HG02885 (cell line): ENCODE data around the gene EIF4G2.
A peak's percentile ranks its signal among the peaks of the same experiment; 100 is the strongest.

Experiments
- ATAC-seq: cut with Tn5 transposase; IDR thresholded peaks from one replicate; pipeline ENCODE4 v1.9.1; 2021; ENCODE audit warnings: mild to moderate bottlenecking; ENCODE audit not compliant: unreplicated experiment, poor library complexity

EIF4G2 gene

GRCh38 chr11:10777806-10778205 lies 30.9 kb downstream of the EIF4G2 start:
- no peak for ATAC-seq

GRCh38 chr11:10777393-10777793 lies 31.3 kb downstream of the EIF4G2 start:
- ATAC-seq: no peak

GRCh38 chr11:10774811-10775210 lies 33.9 kb downstream of the EIF4G2 start:
- ATAC-seq: no peak

- no peak for ATAC-seq
These were observed 37.3 kb downstream of the EIF4G2 start for GRCh38 chr11:10771457-10771856.

GRCh38 chr11:10770626-10771254 lies 38.0 kb downstream of the EIF4G2 start:
- ATAC-seq: no peak

GRCh38 chr11:10764412-10764811 lies 44.3 kb downstream of the EIF4G2 start:
- no peak for ATAC-seq

GRCh38 chr11:10763766-10764165 lies 45.0 kb downstream of the EIF4G2 start:
- ATAC-seq: no peak

- ATAC-seq: no peak
These were observed 45.8 kb downstream of the EIF4G2 start for GRCh38 chr11:10762913-10763421.

- ATAC-seq: peak; percentile 80
These were observed 46.5 kb downstream of the EIF4G2 start for GRCh38 chr11:10762185-10762584.

- no peak for ATAC-seq
These were observed 47.5 kb downstream of the EIF4G2 start for GRCh38 chr11:10761085-10761698.

- no peak for ATAC-seq
These were observed 49.8 kb downstream of the EIF4G2 start for GRCh38 chr11:10758957-10759356.

- no peak for ATAC-seq
These were observed 56.2 kb downstream of the EIF4G2 start for GRCh38 chr11:10752486-10752885.

- no peak for ATAC-seq
These were observed 56.7 kb downstream of the EIF4G2 start for GRCh38 chr11:10752061-10752460.

- ATAC-seq: no peak
These were observed 57.2 kb downstream of the EIF4G2 start for GRCh38 chr11:10751581-10751940.

GRCh38 chr11:10750838-10751580 lies 57.7 kb downstream of the EIF4G2 start, which contains the start of gene CTR9:
TSS of gene CTR9 (plus strand) at chr11:10751246. CDS start at chr11:10751413, 167 bp downstream.
- ATAC-seq: peak; percentile 94

- no peak for ATAC-seq
These were observed 59.2 kb downstream of the EIF4G2 start for GRCh38 chr11:10749476-10749875.

- no peak for ATAC-seq
These were observed 61.0 kb downstream of the EIF4G2 start for GRCh38 chr11:10747733-10748132.
